D721Med (cell line): ENCODE data around the gene DIP2C.
"Not testable (repeated sequence)": the region's sequence is repeated elsewhere in the genome, so short reads cannot be mapped to it uniquely, and the experiment has no call there.

Experiments used
- DNase-seq: peaks from one replicate; pipeline ENCODE4 v3.0.0; 2011; ENCODE audit warnings: low spot score; ENCODE audit not compliant: insufficient read length
- FAIRE-seq: peaks from 2 replicates; lab custom pipeline; 2011; peaks lifted over from hg19 to GRCh38; lab: Jason Lieb, UNC
- CTCF ChIP-seq: IDR thresholded peaks from 2 replicates; pipeline ENCODE4 v1.5.1; 2012; ENCODE audit warnings: mild to moderate bottlenecking, control low read depth; ENCODE audit not compliant: insufficient read depth; ENCODE audit errors: missing control alignments

The DIP2C gene

GRCh38 chr10:404346-404745 lies 285.1 kb downstream of the DIP2C start:
- TF ChIP-seq CTCF = no peak
- no peak for DNase-seq
- no peak for FAIRE-seq

GRCh38 chr10:398954-399353 lies 290.5 kb downstream of the DIP2C start:
- no peak for FAIRE-seq
- no peak for DNase-seq
- no peak for TF ChIP-seq CTCF

GRCh38 chr10:397321-398068 lies 292.0 kb downstream of the DIP2C start:
- no peak for FAIRE-seq
- no peak for DNase-seq
- TF ChIP-seq CTCF = no peak

- no peak for FAIRE-seq
- DNase-seq = no peak
- no peak for TF ChIP-seq CTCF
Measured at GRCh38 chr10:396535-397220, 292.8 kb downstream of the DIP2C start.

GRCh38 chr10:396107-396506 lies 293.4 kb downstream of the DIP2C start:
- no peak for TF ChIP-seq CTCF
- FAIRE-seq = no peak
- no peak for DNase-seq

GRCh38 chr10:395665-396064 lies 293.8 kb downstream of the DIP2C start:
- DNase-seq (no peak), FAIRE-seq (no peak)
- TF ChIP-seq CTCF = no peak

- not testable (repeated sequence) for FAIRE-seq, DNase-seq
Measured at GRCh38 chr10:394439-395101, 294.9 kb downstream of the DIP2C start.
